Loucy (cell line): ENCODE results near the gene TINAG.

ENCODE experiments used
- H2AFZ ChIP-seq: fragments of 200-600 bp; sonication (generic); 2 replicates; pipeline ENCODE4 v1.6.0; 2016; ENCODE audit warnings: antibody characterized with exemption, mild to moderate bottlenecking, low read length, moderate library complexity
- H3F3A ChIP-seq: fragments of 200-600 bp; 2 replicates; pipeline ENCODE4 v1.6.0; 2016; ENCODE audit warnings: antibody characterized with exemption, low read depth, mild to moderate bottlenecking
- H3K27me3 ChIP-seq: fragments of 200-600 bp; sonication (generic); 2 replicates; pipeline ENCODE4 v1.6.1; 2014; ENCODE audit warnings: low read length, mild to moderate bottlenecking; ENCODE audit not compliant: insufficient read depth, poor library complexity, severe bottlenecking
- H3K36me3 ChIP-seq: fragments of 200-600 bp; sonication (generic); 2 replicates; pipeline ENCODE4 v1.6.1; 2016; ENCODE audit warnings: low read length; ENCODE audit not compliant: insufficient read depth
- H3K4me1 ChIP-seq: fragments of 200-600 bp; sonication (generic); 2 replicates; pipeline ENCODE4 v1.5.1; 2014; ENCODE audit warnings: low read length, mild to moderate bottlenecking; ENCODE audit not compliant: insufficient read depth, poor library complexity, severe bottlenecking
- H3K4me2 ChIP-seq: fragments of 200-600 bp; sonication (generic); 2 replicates; pipeline ENCODE4 v1.6.0; 2014; ENCODE audit warnings: antibody characterized with exemption, low read length, low read depth, mild to moderate bottlenecking; ENCODE audit not compliant: poor library complexity, severe bottlenecking
- H3K4me3 ChIP-seq: fragments of 200-600 bp; sonication (generic); 2 replicates; pipeline ENCODE4 v1.5.1; 2014; ENCODE audit warnings: low read length, mild to moderate bottlenecking, mixed read lengths; ENCODE audit not compliant: poor library complexity, severe bottlenecking
- H3K79me2 ChIP-seq: fragments of 200-600 bp; sonication (generic); 2 replicates; pipeline ENCODE4 v1.6.1; 2014; ENCODE audit warnings: low read length; ENCODE audit not compliant: insufficient read depth
- H3K9ac ChIP-seq: fragments of 200-600 bp; sonication (generic); 2 replicates; pipeline ENCODE4 v1.6.0; 2014; ENCODE audit warnings: mild to moderate bottlenecking, low read depth, low read length, moderate library complexity; ENCODE audit not compliant: poor library complexity, severe bottlenecking
- H3K9me2 ChIP-seq: fragments of 200-600 bp; sonication (generic); replicated peaks from 2 replicates; pipeline ENCODE4 v1.6.1; 2016; ENCODE audit warnings: low read depth, low read length, mixed read lengths
- H3K9me3 ChIP-seq: fragments of 200-600 bp; sonication (generic); 2 replicates; pipeline ENCODE4 v1.6.1; 2014; ENCODE audit warnings: mild to moderate bottlenecking, antibody characterized with exemption, low read length, low read depth; ENCODE audit not compliant: insufficient read depth
- H4K20me1 ChIP-seq: fragments of 200-600 bp; sonication (generic); 2 replicates; pipeline ENCODE4 v1.6.0; 2014; ENCODE audit warnings: antibody characterized with exemption, low read length, mild to moderate bottlenecking; ENCODE audit not compliant: insufficient read depth, poor library complexity, severe bottlenecking
- CTCF ChIP-seq: fragments of 200-600 bp; sonication (generic); conservative IDR thresholded peaks from 2 replicates; pipeline ENCODE4 v1.5.1; 2014; ENCODE audit warnings: mild to moderate bottlenecking, antibody characterized with exemption, low read length
- EZH2phosphoT487 ChIP-seq: fragments of 200-600 bp; IDR thresholded peaks from 2 replicates; pipeline ENCODE4 v1.6.1; 2018; ENCODE audit warnings: antibody characterized with exemption, mild to moderate bottlenecking, moderate library complexity, borderline replicate concordance

TINAG gene

GRCh38 chr6:54267798-54268197, 40.4 kb upstream of the TINAG start:
- no peak for TF ChIP-seq EZH2phosphoT487
- TF ChIP-seq CTCF, result peak; percentile 80
- Histone ChIP-seq H3K4me2 (no peak overlapping the region), H3F3A (no peaks in the 10 kb centered on the region), H3K36me3 (no peaks in the 10 kb centered on the region), H2AFZ (no peak overlapping the region), H3K9me2 (no peaks in the 10 kb centered on the region), H3K4me3 (no peak overlapping the region), H3K4me1 (no peaks in the 10 kb centered on the region), H3K79me2 (no peaks in the 10 kb centered on the region), H3K9me3 (no peaks in the 10 kb centered on the region), H3K27me3 (no peaks in the 10 kb centered on the region), H3K9ac (no peak overlapping the region), H4K20me1 (no peaks in the 10 kb centered on the region)

- Histone ChIP-seq H3K27me3 (no peaks in the 10 kb centered on the region), H3K36me3 (no peaks in the 10 kb centered on the region; the same call in 1 of the 2 replicates), H2AFZ (no peak overlapping the region), H3K4me2 (no peak overlapping the region), H3K9me3 (peaks cover 17% of the 10 kb centered on the region), H3K4me1 (peaks cover 5% of the 10 kb centered on the region), H3F3A (no peaks in the 10 kb centered on the region), H3K4me3 (no peak overlapping the region), H3K9me2 (no peaks in the 10 kb centered on the region), H3K79me2 (no peaks in the 10 kb centered on the region), H4K20me1 (no peaks in the 10 kb centered on the region), H3K9ac (no peak overlapping the region)
- TF ChIP-seq EZH2phosphoT487 (no peak), CTCF (no peak)
These were observed 34.9 kb upstream of the TINAG start for GRCh38 chr6:54273214-54273820.

- H3K4me1 ChIP-seq, result peaks cover 5% of the 10 kb centered on the region
- H3K27me3 ChIP-seq, result no peaks in the 10 kb centered on the region
- no peaks in the 10 kb centered on the region for H4K20me1 ChIP-seq
- no peaks in the 10 kb centered on the region for H3F3A ChIP-seq
- peaks cover 17% of the 10 kb centered on the region for H3K9me3 ChIP-seq
- TF ChIP-seq CTCF, result no peak
- TF ChIP-seq EZH2phosphoT487, result no peak
- H2AFZ ChIP-seq, result no peak overlapping the region
- H3K4me2 ChIP-seq, result no peak overlapping the region
- H3K4me3 ChIP-seq, result no peak overlapping the region
- H3K9me2 ChIP-seq, result no peaks in the 10 kb centered on the region
- no peak overlapping the region for H3K9ac ChIP-seq
- H3K79me2 ChIP-seq, result no peaks in the 10 kb centered on the region
- no peaks in the 10 kb centered on the region; the same call in 1 of the 2 replicates for H3K36me3 ChIP-seq
These were observed 33.9 kb upstream of the TINAG start for GRCh38 chr6:54274383-54274782.
